ENCODE results near the gene MYO16.

DNA sequence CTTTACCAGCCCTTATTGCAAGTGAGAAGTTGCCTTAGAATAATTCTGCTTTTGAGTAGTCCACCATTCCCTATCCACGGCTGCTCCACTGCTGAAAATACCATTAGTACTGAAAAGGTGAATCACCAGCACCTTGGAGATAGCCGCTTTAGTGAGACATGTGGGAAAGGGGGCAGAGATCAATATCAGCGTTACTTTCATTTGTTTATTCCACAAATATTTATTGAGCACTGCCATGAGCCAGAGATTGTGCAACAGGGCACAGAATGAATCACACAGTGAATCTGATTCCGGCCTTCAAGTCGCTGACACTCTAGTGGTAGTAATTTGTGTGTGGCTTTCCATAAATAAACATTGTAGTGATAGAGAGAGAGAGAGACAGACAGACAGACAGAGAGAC is 31.5 kb upstream of the MYO16 start:
- TF ChIP-seq, protein P1, sequence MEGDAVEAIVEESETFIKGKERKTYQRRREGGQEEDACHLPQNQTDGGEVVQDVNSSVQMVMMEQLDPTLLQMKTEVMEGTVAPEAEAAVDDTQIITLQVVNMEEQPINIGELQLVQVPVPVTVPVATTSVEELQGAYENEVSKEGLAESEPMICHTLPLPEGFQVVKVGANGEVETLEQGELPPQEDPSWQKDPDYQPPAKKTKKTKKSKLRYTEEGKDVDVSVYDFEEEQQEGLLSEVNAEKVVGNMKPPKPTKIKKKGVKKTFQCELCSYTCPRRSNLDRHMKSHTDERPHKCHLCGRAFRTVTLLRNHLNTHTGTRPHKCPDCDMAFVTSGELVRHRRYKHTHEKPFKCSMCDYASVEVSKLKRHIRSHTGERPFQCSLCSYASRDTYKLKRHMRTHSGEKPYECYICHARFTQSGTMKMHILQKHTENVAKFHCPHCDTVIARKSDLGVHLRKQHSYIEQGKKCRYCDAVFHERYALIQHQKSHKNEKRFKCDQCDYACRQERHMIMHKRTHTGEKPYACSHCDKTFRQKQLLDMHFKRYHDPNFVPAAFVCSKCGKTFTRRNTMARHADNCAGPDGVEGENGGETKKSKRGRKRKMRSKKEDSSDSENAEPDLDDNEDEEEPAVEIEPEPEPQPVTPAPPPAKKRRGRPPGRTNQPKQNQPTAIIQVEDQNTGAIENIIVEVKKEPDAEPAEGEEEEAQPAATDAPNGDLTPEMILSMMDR (IDR thresholded peaks at IDR 0.05) = no peak
- no peak for TF ChIP-seq POLR2A (IDR thresholded peaks at IDR 0.05)
